ENCODE measurements around the gene AKAP12.

DNA sequence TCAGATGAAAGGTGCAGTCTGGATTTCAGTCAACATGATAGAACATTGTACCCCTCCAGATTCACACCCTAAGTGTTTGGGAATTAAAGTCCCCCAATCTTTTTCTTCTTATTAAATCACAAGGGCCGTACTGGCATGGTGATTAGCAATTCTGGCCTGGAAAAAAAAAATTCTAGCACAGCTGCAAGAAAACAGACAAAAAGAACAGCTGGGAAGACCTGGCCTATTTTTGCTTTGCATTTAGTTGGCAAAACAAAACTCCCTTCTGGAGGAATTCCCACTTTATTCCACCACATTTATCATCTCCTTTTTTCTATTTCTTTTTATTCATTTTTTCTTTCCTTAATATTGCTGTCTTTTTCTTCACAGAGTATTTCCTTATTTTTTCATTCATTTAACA is 39.8 kb upstream of the AKAP12 start:
- TF ChIP-seq POLR2AphosphoS5 (IDR thresholded peaks at IDR 0.05; ENCODE audit: insufficient read depth in 1 of 2, low read depth in 1 of 2) = no peak
- TF ChIP-seq, protein P1, sequence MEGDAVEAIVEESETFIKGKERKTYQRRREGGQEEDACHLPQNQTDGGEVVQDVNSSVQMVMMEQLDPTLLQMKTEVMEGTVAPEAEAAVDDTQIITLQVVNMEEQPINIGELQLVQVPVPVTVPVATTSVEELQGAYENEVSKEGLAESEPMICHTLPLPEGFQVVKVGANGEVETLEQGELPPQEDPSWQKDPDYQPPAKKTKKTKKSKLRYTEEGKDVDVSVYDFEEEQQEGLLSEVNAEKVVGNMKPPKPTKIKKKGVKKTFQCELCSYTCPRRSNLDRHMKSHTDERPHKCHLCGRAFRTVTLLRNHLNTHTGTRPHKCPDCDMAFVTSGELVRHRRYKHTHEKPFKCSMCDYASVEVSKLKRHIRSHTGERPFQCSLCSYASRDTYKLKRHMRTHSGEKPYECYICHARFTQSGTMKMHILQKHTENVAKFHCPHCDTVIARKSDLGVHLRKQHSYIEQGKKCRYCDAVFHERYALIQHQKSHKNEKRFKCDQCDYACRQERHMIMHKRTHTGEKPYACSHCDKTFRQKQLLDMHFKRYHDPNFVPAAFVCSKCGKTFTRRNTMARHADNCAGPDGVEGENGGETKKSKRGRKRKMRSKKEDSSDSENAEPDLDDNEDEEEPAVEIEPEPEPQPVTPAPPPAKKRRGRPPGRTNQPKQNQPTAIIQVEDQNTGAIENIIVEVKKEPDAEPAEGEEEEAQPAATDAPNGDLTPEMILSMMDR (IDR thresholded peaks at IDR 0.05) = no peak
- no peak for TF ChIP-seq POLR2A (IDR thresholded peaks at IDR 0.05)

Measured in vagina (tissue), 2 donors.